HepG2 (cell line): Measurements from ENCODE around the gene SEMA3B. TPM values are rescaled to one million over a fixed set of nuclear protein-coding genes. Genes with fewer than 3 reads are reported as not detected.

Experiments used
- DPF2 ChIP-seq: sonication (generic); formaldehyde crosslinking; IDR thresholded peaks from 2 replicates; pipeline ENCODE4 v1.4.0; 2020; ENCODE audit warnings: mild to moderate bottlenecking, low read depth, missing genetic modification reagents, borderline replicate concordance
- ETS1 ChIP-seq: sonication (generic); formaldehyde crosslinking; IDR thresholded peaks from 2 replicates; pipeline ENCODE4 v1.4.0; 2020; ENCODE audit warnings: missing genetic modification reagents
- GLMP ChIP-seq: sonication (generic); formaldehyde crosslinking; IDR thresholded peaks from 2 replicates; pipeline ENCODE4 v1.9.0; 2021; ENCODE audit warnings: missing genetic modification reagents, mild to moderate bottlenecking, borderline replicate concordance
- HNRNPLL ChIP-seq: fragments of 200-400 bp; formaldehyde crosslinking; IDR thresholded peaks from 2 replicates; pipeline ENCODE4 v1.6.1; 2017; ENCODE audit warnings: mild to moderate bottlenecking, low read depth, low read length; ENCODE audit not compliant: poor library complexity, severe bottlenecking
- MAF1 ChIP-seq: sonication (generic); formaldehyde crosslinking; IDR thresholded peaks from 2 replicates; pipeline ENCODE4 v1.5.0; 2020; ENCODE audit warnings: missing genetic modification reagents, borderline replicate concordance
- MEIS2 ChIP-seq: sonication (generic); formaldehyde crosslinking; IDR thresholded peaks from 2 replicates; pipeline ENCODE4 v1.9.0; 2021; ENCODE audit warnings: mild to moderate bottlenecking, missing genetic modification reagents
- SKIL ChIP-seq: sonication (generic); formaldehyde crosslinking; IDR thresholded peaks from 2 replicates; pipeline ENCODE4 v1.8.0; 2022; ENCODE audit warnings: missing genetic modification reagents, mild to moderate bottlenecking, moderate library complexity, borderline replicate concordance
- SRSF1 ChIP-seq: fragments of 200-400 bp; formaldehyde crosslinking; optimal IDR thresholded peaks from 2 replicates; pipeline ENCODE3; 2017; ENCODE audit warnings: mild to moderate bottlenecking, low read depth, low read length, moderate library complexity
- THAP8 ChIP-seq: sonication (generic); formaldehyde crosslinking; IDR thresholded peaks from 2 replicates; pipeline ENCODE4 v1.5.1; 2020; ENCODE audit warnings: missing genetic modification reagents, mild to moderate bottlenecking, borderline replicate concordance
- TP53 ChIP-seq: sonication (generic); formaldehyde crosslinking; conservative IDR thresholded peaks from 2 replicates; pipeline ENCODE4 v1.4.0; 2020; ENCODE audit warnings: missing genetic modification reagents
- ZKSCAN5 ChIP-seq: sonication (generic); formaldehyde crosslinking; IDR thresholded peaks from 2 replicates; pipeline ENCODE4 v1.5.1; 2020; ENCODE audit warnings: mild to moderate bottlenecking, missing genetic modification reagents
- ZNF20 ChIP-seq: sonication (generic); formaldehyde crosslinking; IDR thresholded peaks from 2 replicates; pipeline ENCODE4 v1.4.0; 2020; ENCODE audit warnings: mild to moderate bottlenecking, moderate library complexity, missing genetic modification reagents
- ZNF292 ChIP-seq: sonication (generic); formaldehyde crosslinking; IDR thresholded peaks from 2 replicates; pipeline ENCODE4 v1.8.1; 2022; ENCODE audit warnings: mild to moderate bottlenecking, low read depth, missing genetic modification reagents, borderline replicate concordance
- ZNF660 ChIP-seq: sonication (generic); formaldehyde crosslinking; IDR thresholded peaks from 2 replicates; pipeline ENCODE4 v1.5.1; 2020; ENCODE audit warnings: mild to moderate bottlenecking, low read depth, missing genetic modification reagents, borderline replicate concordance
- ZNF710 ChIP-seq: sonication (generic); formaldehyde crosslinking; IDR thresholded peaks from 2 replicates; pipeline ENCODE4 v1.5.0; 2020; ENCODE audit warnings: mild to moderate bottlenecking, missing genetic modification reagents, borderline replicate concordance
- ZNF816 ChIP-seq: sonication (generic); formaldehyde crosslinking; IDR thresholded peaks from 2 replicates; pipeline ENCODE4 v1.8.0; 2022; ENCODE audit warnings: missing genetic modification reagents, mild to moderate bottlenecking, borderline replicate concordance
- ZSCAN5A ChIP-seq: sonication (generic); formaldehyde crosslinking; IDR thresholded peaks from 2 replicates; pipeline ENCODE4 v1.8.0; 2022; ENCODE audit warnings: mild to moderate bottlenecking, missing genetic modification reagents, borderline replicate concordance
- polyA plus RNA-seq, 8 experiments: library from polyadenylated mRNA; depleted of rRNA in 3 of 8; stranded (reverse) in 7 of 8; unstranded in 1 of 8; fragments of >200 nt; fragmentation: Illumina TruSeq in 4 of 8; extraction: Trizol in 4 of 8; gene quantifications; 2 replicates each; pipeline versions ENCODE4 v1.2.1 to v1.2.3, GENCODE V29; 2011 to 2016; ENCODE audit warnings: low read depth in 4 of 8, missing spikeins in 1 of 8, mixed read lengths in 1 of 8; ENCODE audit not compliant: insufficient read depth in 1 of 8
- total RNA-seq, 5 experiments: library from RNA; depleted of rRNA; stranded (reverse); fragments of >200 nt; fragmentation: Illumina TruSeq; extraction: Trizol; gene quantifications; 2 replicates each; pipeline ENCODE4 v1.2.3, GENCODE V29; 2016; ENCODE audit warnings: low read depth in 1 of 5

SEMA3B gene
- total and polyA plus RNA-seq, 2 of the 13 experiments (the other 11 are each of a cell fraction or from before 2014, with no cell fraction given), result 93.2 to 158 TPM

GRCh38 chr3:50319894-50320625 lies 51.1 kb downstream of the SEMA3B start (continued):
- TF ChIP-seq ZNF710 (CRISPR knock-in tag) (no peak), ZNF292 (CRISPR knock-in tag) (no peak), ZSCAN5A (CRISPR knock-in tag) (0 out of 2 replicates have a peak, but pooled peaks have one; percentile 69), GLMP (no peak), SRSF1 (no peak), DPF2 (CRISPR knock-in tag) (no peak), SKIL (CRISPR knock-in tag) (no peak), TP53 (CRISPR knock-in tag) (no peak), ZNF20 (no peak), ZNF816 (no peak), HNRNPLL (no peak), MEIS2 (no peak), ZKSCAN5 (CRISPR knock-in tag) (no peak), THAP8 (CRISPR knock-in tag) (no peak), ZNF660 (CRISPR knock-in tag) (no peak), ETS1 (no peak), MAF1 (CRISPR knock-in tag) (no peak)
